A549 (cell line): Measurements from ENCODE around the gene DPEP3. TPM values are rescaled to one million over a fixed set of nuclear protein-coding genes. Genes with fewer than 3 reads are reported as not detected.
"Not testable (repeated sequence)": the region's sequence is repeated elsewhere in the genome, so short reads cannot be mapped to it uniquely, and the experiment has no call there.

Experiments used
- ATAC-seq, 2 experiments: fragments of 200-7000 bp in 1 of 2; fragments of >200 bp in 1 of 2; cut with Nextera tagmentation in 1 of 2; cut with Tn5 transposase in 1 of 2; 3 replicates each; pipeline versions ENCODE4 v1.8.0 to v1.9.1; 2018 to 2020; ENCODE audit warnings: mild to moderate bottlenecking in 1 of 2, moderate library complexity in 1 of 2
- CTCF ChIA-PET: fragments of 300-600 bp; sonication (Branson Sonifier 250); formaldehyde crosslinking; extraction: SDS; loops from one replicate; lab custom pipeline; 2021; ENCODE audit warnings: antibody characterized with exemption, inconsistent platforms; lab: Yijun Ruan, JAX
- POLR2A ChIA-PET: fragments of 350-600 bp; formaldehyde crosslinking; extraction: SDS; loops from one replicate; lab custom pipeline; 2021; ENCODE audit warnings: antibody characterized with exemption, inconsistent platforms; lab: Yijun Ruan, JAX
- DNase-seq, 2 experiments: peaks; one replicate each; pipeline versions ENCODE4 v3.0.0 to v3.0.0-alpha.2; 2011 to 2016; ENCODE audit warnings: low read depth in 1 of 2, low spot score in 1 of 2
- FAIRE-seq: peaks from 2 replicates; lab custom pipeline; 2011; peaks lifted over from hg19 to GRCh38; lab: Jason Lieb, UNC
- H3K27ac ChIP-seq, 2 experiments: fragments of >200 bp; sonication (Bioruptor Twin); formaldehyde crosslinking; 3 replicates each; pipeline ENCODE4 v1.5.1; 2016 to 2017
- H3K4me1 ChIP-seq: fragments of >200 bp; sonication (Bioruptor Twin); formaldehyde crosslinking; 3 replicates; pipeline ENCODE4 v1.6.1; 2016
- H3K4me2 ChIP-seq: fragments of >200 bp; sonication (Bioruptor Twin); formaldehyde crosslinking; 3 replicates; pipeline ENCODE4 v1.6.1; 2016
- H3K4me3 ChIP-seq: fragments of >200 bp; sonication (Bioruptor Twin); formaldehyde crosslinking; 3 replicates; pipeline ENCODE4 v1.5.1; 2016
- H3K9me3 ChIP-seq: fragments of >200 bp; sonication (Bioruptor Twin); formaldehyde crosslinking; 3 replicates; pipeline ENCODE4 v1.6.1; 2016
- BHLHE40 ChIP-seq: IDR thresholded peaks from 2 replicates; pipeline ENCODE4 v1.6.1; 2012; ENCODE audit warnings: low read depth, low read length, inconsistent platforms
- CHD2 ChIP-seq: fragments of 150-350 bp; IDR thresholded peaks from 2 replicates; pipeline ENCODE4 v1.6.1; 2014; ENCODE audit warnings: low read length; ENCODE audit not compliant: partially characterized antibody
- ESRRA ChIP-seq: fragments of 150-350 bp; IDR thresholded peaks from 2 replicates; pipeline ENCODE4 v1.6.1; 2014; ENCODE audit warnings: mild to moderate bottlenecking, low read length, borderline replicate concordance
- FOXS1 ChIP-seq: fragments of 250-450 bp; sonication (Bioruptor Pico); IDR thresholded peaks from 2 replicates; pipeline ENCODE4 v1.5.0; 2020; ENCODE audit warnings: mild to moderate bottlenecking, moderate library complexity
- GATA3 ChIP-seq: IDR thresholded peaks from 2 replicates; pipeline ENCODE4 v1.6.1; 2012; ENCODE audit warnings: borderline replicate concordance
- HMGXB4 ChIP-seq: fragments of 250-450 bp; sonication (Bioruptor Pico); IDR thresholded peaks from 2 replicates; pipeline ENCODE4 v1.5.0; 2021; ENCODE audit warnings: mild to moderate bottlenecking, moderate library complexity, borderline replicate concordance
- HOXA7 ChIP-seq: fragments of 250-450 bp; sonication (Bioruptor Pico); IDR thresholded peaks from 2 replicates; pipeline ENCODE4 v1.5.0; 2020; ENCODE audit warnings: mild to moderate bottlenecking, moderate library complexity
- HOXB5 ChIP-seq: fragments of 250-450 bp; sonication (Bioruptor Pico); IDR thresholded peaks from 2 replicates; pipeline ENCODE4 v1.5.0; 2020; ENCODE audit warnings: mild to moderate bottlenecking, moderate library complexity
- JUN ChIP-seq, 2 experiments: fragments of >200 bp; sonication (Bioruptor Twin); formaldehyde crosslinking; IDR thresholded peaks; 2 replicates in 1 of 2; 3 replicates in 1 of 2; pipeline ENCODE4 v1.6.1; 2016 to 2017
- KDM1A ChIP-seq: fragments of 200-600 bp; sonication (generic); IDR thresholded peaks from 2 replicates; pipeline ENCODE4 v1.6.1; 2016; ENCODE audit warnings: low read depth, mild to moderate bottlenecking
- KDM5A ChIP-seq: fragments of 200-600 bp; sonication (generic); IDR thresholded peaks from 2 replicates; pipeline ENCODE4 v1.6.1; 2016; ENCODE audit warnings: antibody characterized with exemption, mild to moderate bottlenecking
- MAFK ChIP-seq: fragments of 450-650 bp; IDR thresholded peaks from 2 replicates; pipeline ENCODE4 v1.6.1; 2014; ENCODE audit not compliant: partially characterized antibody
- MAX ChIP-seq: IDR thresholded peaks from 2 replicates; pipeline ENCODE4 v1.6.1; 2012
- MYC ChIP-seq: IDR thresholded peaks from 2 replicates; pipeline ENCODE4 v1.6.1; 2012; ENCODE audit warnings: mild to moderate bottlenecking, inconsistent platforms, low read length, improper control_type of control experiment, borderline replicate concordance
- NFE2L2 ChIP-seq: fragments of 150-350 bp; conservative IDR thresholded peaks from 2 replicates; pipeline ENCODE4 v1.6.1; 2014; ENCODE audit warnings: low read length
- PBX3 ChIP-seq: IDR thresholded peaks from 2 replicates; pipeline ENCODE4 v1.6.1; 2012
- PHF8 ChIP-seq: fragments of 200-600 bp; sonication (generic); IDR thresholded peaks from 2 replicates; pipeline ENCODE4 v1.6.1; 2016; ENCODE audit warnings: low read depth, mild to moderate bottlenecking, antibody characterized with exemption, moderate library complexity, borderline replicate concordance
- POLR2AphosphoS2 ChIP-seq: conservative IDR thresholded peaks from 2 replicates; pipeline ENCODE4 v1.6.1; 2012; ENCODE audit warnings: low read length, improper control_type of control experiment, inconsistent platforms
- RNF2 ChIP-seq: fragments of 200-600 bp; sonication (generic); IDR thresholded peaks from 2 replicates; pipeline ENCODE4 v1.6.1; 2016; ENCODE audit warnings: low read depth, mild to moderate bottlenecking, antibody characterized with exemption, moderate library complexity, borderline replicate concordance
- SMC3 ChIP-seq: fragments of >200 bp; sonication (Bioruptor Twin); formaldehyde crosslinking; IDR thresholded peaks from 3 replicates; pipeline ENCODE4 v1.6.1; 2018; ENCODE audit warnings: inconsistent platforms
- SREBF2 ChIP-seq: fragments of 450-650 bp; IDR thresholded peaks from 2 replicates; pipeline ENCODE4 v1.6.1; 2014; ENCODE audit warnings: mild to moderate bottlenecking, moderate library complexity
- WGBS: methylation state at CpG from one replicate; pipeline ENCODE4 v1.1.6; 2017; ENCODE audit errors: missing lambda C conversion rate; 5-methylcytosine and 5-hydroxymethylcytosine counted together
- polyA plus RNA-seq, 4 experiments: library from polyadenylated mRNA; depleted of rRNA in 3 of 4; stranded (reverse); fragments of >200 nt; fragmentation: RNase III in 1 of 4; extraction: RNeasy Plus Mini Kit Qiagen cat#74134 plus additional on column Dnase treatment in 1 of 4; gene quantifications; 2 replicates in 3 of 4; 3 replicates in 1 of 4; pipeline ENCODE4 v1.2.3, GENCODE V29; 2011 to 2017
- TF ChIP-seq, protein P1 (sequence below): fragments of 150-350 bp; IDR thresholded peaks from 2 replicates; pipeline ENCODE4 v1.6.1; 2014; ENCODE audit warnings: low read depth, mild to moderate bottlenecking, low read length
- TF ChIP-seq, protein P2 (sequence below): fragments of 250-450 bp; sonication (Bioruptor Pico); IDR thresholded peaks from 2 replicates; pipeline ENCODE4 v1.5.0; 2020; ENCODE audit warnings: low read depth, mild to moderate bottlenecking, moderate library complexity
- TF ChIP-seq, protein P3 (sequence below): fragments of >200 bp; sonication (Bioruptor Twin); formaldehyde crosslinking; IDR thresholded peaks from 3 replicates; pipeline ENCODE4 v1.6.1; 2016

The DPEP3 gene
- polyA plus RNA-seq, 2 of the 4 experiments (the other 2 are of a cell fraction), result not detected

- H3K4me3 ChIP-seq, result no peak overlapping the region
- no peak for FAIRE-seq
- no peak for DNase-seq
- no peak overlapping the region for H3K4me2 ChIP-seq
- H3K9me3 ChIP-seq, result no peaks in the 10 kb centered on the region
- ChIA-PET POLR2A (no interaction called here), CTCF (no interaction called here)
- no peak overlapping the region for H3K27ac ChIP-seq
- TF ChIP-seq HMGXB4 (CRISPR knock-in tag), result no peak
- TF ChIP-seq HOXB5 (CRISPR knock-in tag), result no peak
- TF ChIP-seq MAX, result no peak
- no peak for TF ChIP-seq BHLHE40
- TF ChIP-seq SMC3, result no peak
- no peak for TF ChIP-seq ESRRA
- TF ChIP-seq PHF8, result no peak
- no peak for TF ChIP-seq MYC
- no peak for TF ChIP-seq SREBF2
- no peak for TF ChIP-seq MAFK
- TF ChIP-seq PBX3, result no peak
- TF ChIP-seq FOXS1, result no peak
- no peak for TF ChIP-seq HOXA7 (CRISPR knock-in tag)
- no peak for TF ChIP-seq KDM5A
- TF ChIP-seq JUN (IDR thresholded peaks at IDR 0.05), result no peak
- TF ChIP-seq NFE2L2, result no peak
- TF ChIP-seq, protein P1, sequence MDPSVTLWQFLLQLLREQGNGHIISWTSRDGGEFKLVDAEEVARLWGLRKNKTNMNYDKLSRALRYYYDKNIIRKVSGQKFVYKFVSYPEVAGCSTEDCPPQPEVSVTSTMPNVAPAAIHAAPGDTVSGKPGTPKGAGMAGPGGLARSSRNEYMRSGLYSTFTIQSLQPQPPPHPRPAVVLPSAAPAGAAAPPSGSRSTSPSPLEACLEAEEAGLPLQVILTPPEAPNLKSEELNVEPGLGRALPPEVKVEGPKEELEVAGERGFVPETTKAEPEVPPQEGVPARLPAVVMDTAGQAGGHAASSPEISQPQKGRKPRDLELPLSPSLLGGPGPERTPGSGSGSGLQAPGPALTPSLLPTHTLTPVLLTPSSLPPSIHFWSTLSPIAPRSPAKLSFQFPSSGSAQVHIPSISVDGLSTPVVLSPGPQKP, result no peak
- no peak for ATAC-seq
- WGBS, result 58% methylated on average over 14 of the region's 14 CpGs
- no peaks in the 10 kb centered on the region for H3K4me1 ChIP-seq
Observed at GRCh38 chr16:67975321-67976105, 4.8 kb downstream of the DPEP3 start.

- H3K4me1 ChIP-seq, H3K27ac ChIP-seq, DNase-seq, H3K9me3 ChIP-seq, H3K4me3 ChIP-seq, ATAC-seq, H3K4me2 ChIP-seq, FAIRE-seq: not testable (repeated sequence)
- ChIA-PET CTCF (interaction anchor here (1.4 kb wide), 1 partner anchor 10 kb away, joined by 5 read pairs; no protein-coding TSS in a partner anchor), POLR2A (interaction anchor here (0.6 kb wide), 1 partner anchor 165 kb away, joined by 6 read pairs; no protein-coding TSS in a partner anchor)
- WGBS, result 83% methylated on average over 7 of the region's 7 CpGs
Observed at GRCh38 chr16:67972285-67972684, 8.0 kb downstream of the DPEP3 start.

DNA sequence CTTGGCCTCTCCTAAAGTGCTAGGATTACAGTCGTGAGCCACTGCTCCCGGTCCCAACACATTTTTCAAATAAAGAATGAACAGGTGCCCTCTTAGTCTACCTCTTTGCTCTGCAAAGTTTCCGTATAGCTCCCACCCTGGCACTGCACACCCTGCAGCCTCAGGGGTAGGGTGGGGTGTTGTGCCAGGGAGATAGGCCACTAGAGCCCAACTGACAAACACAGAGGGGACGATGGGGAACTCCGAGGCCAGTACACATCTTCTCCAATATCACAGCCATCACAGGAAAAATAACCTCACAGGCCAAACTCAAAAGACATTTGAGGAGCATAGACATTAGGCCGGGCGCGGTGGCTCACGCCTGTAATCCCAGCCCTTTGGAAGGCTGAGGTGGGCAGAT lies 9.2 kb downstream of the DPEP3 start:
- Histone ChIP-seq H3K4me1 (peaks cover 19% of the 10 kb centered on the region), H3K4me2 (no peak overlapping the region), H3K4me3 (no peak overlapping the region), H3K9me3 (no peaks in the 10 kb centered on the region), H3K27ac (no peak overlapping the region)
- DNase-seq, result no peak
- CTCF ChIA-PET, result interaction anchor here (0.7 to 2.1 kb wide), 4 partner anchors 11 to 295 kb away, joined by 3 to 11 read pairs (median 4); no protein-coding TSS in a partner anchor
- WGBS, result 96% methylated on average over 9 of the region's 9 CpGs
- ATAC-seq, result no peak
- FAIRE-seq, result no peak
- POLR2A ChIA-PET, result no interaction called here
- TF ChIP-seq GATA3 (no peak), MYC (no peak), RNF2 (no peak), FOXS1 (no peak), CHD2 (no peak), POLR2AphosphoS2 (no peak), PHF8 (no peak), KDM1A (no peak), SMC3 (no peak), HMGXB4 (CRISPR knock-in tag) (no peak), KDM5A (no peak)
- TF ChIP-seq, protein P2, sequence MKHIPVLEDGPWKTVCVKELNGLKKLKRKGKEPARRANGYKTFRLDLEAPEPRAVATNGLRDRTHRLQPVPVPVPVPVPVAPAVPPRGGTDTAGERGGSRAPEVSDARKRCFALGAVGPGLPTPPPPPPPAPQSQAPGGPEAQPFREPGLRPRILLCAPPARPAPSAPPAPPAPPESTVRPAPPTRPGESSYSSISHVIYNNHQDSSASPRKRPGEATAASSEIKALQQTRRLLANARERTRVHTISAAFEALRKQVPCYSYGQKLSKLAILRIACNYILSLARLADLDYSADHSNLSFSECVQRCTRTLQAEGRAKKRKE (CRISPR knock-in tag), result no peak
- TF ChIP-seq, protein P3, sequence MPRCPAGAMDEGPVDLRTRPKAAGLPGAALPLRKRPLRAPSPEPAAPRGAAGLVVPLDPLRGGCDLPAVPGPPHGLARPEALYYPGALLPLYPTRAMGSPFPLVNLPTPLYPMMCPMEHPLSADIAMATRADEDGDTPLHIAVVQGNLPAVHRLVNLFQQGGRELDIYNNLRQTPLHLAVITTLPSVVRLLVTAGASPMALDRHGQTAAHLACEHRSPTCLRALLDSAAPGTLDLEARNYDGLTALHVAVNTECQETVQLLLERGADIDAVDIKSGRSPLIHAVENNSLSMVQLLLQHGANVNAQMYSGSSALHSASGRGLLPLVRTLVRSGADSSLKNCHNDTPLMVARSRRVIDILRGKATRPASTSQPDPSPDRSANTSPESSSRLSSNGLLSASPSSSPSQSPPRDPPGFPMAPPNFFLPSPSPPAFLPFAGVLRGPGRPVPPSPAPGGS, result no peak
